Measurements from ENCODE around the gene HAL.

Gene HAL

DNA sequence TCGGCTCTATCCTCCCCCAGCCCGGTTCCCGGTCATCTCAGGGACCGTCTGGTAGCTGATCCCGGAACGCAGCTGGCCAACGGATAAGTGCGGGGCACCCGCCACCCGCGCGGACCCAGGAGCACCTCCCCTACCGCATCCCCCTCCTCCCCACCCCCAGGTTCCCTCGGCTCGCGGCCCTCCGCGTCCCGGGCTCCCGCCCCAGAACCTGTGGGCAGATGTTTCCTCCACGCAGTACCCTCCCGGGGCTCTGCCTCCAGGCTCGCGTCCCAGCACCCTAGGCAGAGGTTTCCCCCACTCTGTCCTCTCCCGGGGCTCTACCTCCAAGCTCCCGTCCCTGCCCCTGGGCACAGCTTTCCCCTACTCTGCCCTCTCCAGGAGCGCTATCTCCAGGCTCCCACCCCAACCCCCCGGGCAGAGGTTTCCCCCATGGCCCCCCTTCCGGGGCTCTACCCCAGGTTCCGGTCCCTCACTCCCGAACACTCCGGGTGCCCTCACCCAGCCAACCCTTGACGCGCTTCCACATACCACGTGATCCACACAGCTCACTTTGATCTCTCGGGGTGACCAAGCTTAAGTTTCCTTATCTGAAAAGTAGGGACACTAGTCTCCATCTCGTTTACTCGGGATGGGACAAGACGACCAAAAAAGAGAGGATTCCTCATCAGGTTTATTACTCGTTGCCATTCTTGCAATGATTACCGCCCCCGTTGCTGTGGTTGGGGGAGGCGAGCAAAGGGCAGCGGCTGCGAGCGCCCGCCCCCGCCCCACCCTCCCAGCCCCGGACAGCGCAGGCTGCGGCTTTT lies 53.4 kb downstream of the HAL start, which contains the start of gene CCDC38:
TSS of gene CCDC38 (minus strand) at position 91 of the 806 bp plus-strand sequence. CDS start 6,105 bp downstream, outside the sequence.
- peak; percentile 57 to 69 for DNase-seq (ENCODE audit: low read depth in 1 of 2, low spot score in 1 of 2)

DNA sequence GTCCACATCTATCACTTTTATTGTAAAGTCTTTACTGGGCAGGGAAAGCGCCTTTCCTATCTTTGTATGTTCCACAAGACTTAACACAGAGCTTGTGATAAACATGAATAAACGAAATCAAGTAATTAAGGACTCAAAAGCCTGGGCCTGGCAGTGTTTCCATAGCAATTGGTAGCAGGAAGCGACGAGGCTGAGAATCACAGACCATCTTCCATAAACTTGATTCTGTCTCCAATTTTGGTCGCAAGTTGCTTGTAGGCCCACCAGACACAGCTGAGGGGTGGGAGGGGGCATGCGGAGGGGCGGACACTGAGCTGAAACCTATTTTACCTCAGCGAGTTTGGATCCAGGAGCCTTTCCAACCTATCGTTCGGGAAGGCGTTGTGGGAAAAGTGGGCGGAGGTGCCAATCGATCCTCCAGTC lies 54.0 kb downstream of the HAL start:
- DNase-seq (ENCODE audit: low read depth in 1 of 2, low spot score in 1 of 2), result no peak

DNA sequence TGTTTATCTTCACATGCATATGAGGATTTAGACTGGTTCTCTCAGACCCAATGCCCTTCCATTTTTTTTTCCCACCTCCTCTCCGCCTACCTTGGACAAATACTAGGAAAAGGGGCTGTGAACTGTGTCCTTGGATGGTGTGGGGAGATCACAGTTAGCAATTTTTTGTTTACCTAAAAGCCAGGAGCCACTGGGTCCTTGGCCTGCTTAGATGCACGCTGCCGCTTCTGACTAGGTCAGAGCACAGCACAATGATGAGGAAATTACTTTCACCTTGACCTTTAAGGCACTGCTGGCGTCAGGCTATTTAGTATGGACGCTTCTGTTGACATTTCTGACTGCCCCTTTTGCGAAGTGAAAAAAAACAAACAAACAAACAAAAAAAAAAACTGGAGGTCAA lies 55.6 kb downstream of the HAL start:
- no peak for DNase-seq (ENCODE audit: low read depth in 1 of 2, low spot score in 1 of 2)
